Measurements from ENCODE around the gene SNRNP25.

SNRNP25 gene

GRCh38 chr16:78444-79150, 25.0 kb downstream of the SNRNP25 start:
- no peak for DNase-seq

- DNase-seq: no peak
These were observed 25.8 kb downstream of the SNRNP25 start for GRCh38 chr16:79151-80054.

- no peak for DNase-seq
These were observed 29.5 kb downstream of the SNRNP25 start for GRCh38 chr16:83060-83603.

GRCh38 chr16:83781-84615, 30.4 kb downstream of the SNRNP25 start:
- no peak for DNase-seq

- peak; percentile 83 for DNase-seq
These were observed 31.2 kb downstream of the SNRNP25 start for GRCh38 chr16:84718-85406.

GRCh38 chr16:85407-85782, 31.8 kb downstream of the SNRNP25 start:
- no peak for DNase-seq

GRCh38 chr16:85865-86264, 32.2 kb downstream of the SNRNP25 start:
- no peak for DNase-seq

GRCh38 chr16:86483-86952, 32.9 kb downstream of the SNRNP25 start:
- peak; percentile 9 for DNase-seq

GRCh38 chr16:88613-89012, 35.0 kb downstream of the SNRNP25 start:
- peak; percentile 5 for DNase-seq

- peak; percentile 9 for DNase-seq
These were observed 36.0 kb downstream of the SNRNP25 start for GRCh38 chr16:89391-90302.

GRCh38 chr16:91484-91883, 37.9 kb downstream of the SNRNP25 start:
- DNase-seq: no peak

- DNase-seq: no peak
These were observed 39.1 kb downstream of the SNRNP25 start for GRCh38 chr16:92431-93339.

- DNase-seq: no peak
These were observed 41.3 kb downstream of the SNRNP25 start for GRCh38 chr16:94918-95265.

GRCh38 chr16:96935-97381, 43.3 kb downstream of the SNRNP25 start:
- peak; percentile 87 for DNase-seq

GRCh38 chr16:97822-98221, 44.2 kb downstream of the SNRNP25 start:
- peak; percentile 77 for DNase-seq

- no peak for DNase-seq
These were observed 47.4 kb downstream of the SNRNP25 start for GRCh38 chr16:100989-101388.

- DNase-seq: no peak
These were observed 48.0 kb downstream of the SNRNP25 start for GRCh38 chr16:101586-101985.

GRCh38 chr16:102060-102855, 48.6 kb downstream of the SNRNP25 start:
- no peak for DNase-seq

- no peak for DNase-seq
These were observed 50.7 kb downstream of the SNRNP25 start for GRCh38 chr16:104355-104754.

Measured in 8988T (cell line).